Measurements from ENCODE around the gene ANGEL1. TPM values are rescaled to one million over a fixed set of nuclear protein-coding genes. Genes with fewer than 3 reads are reported as not detected.
A peak's percentile ranks its signal among the peaks of the same experiment; 100 is the strongest.

Gene ANGEL1
- total and polyA plus RNA-seq, 4 donors, result 15.0 to 38.1 (median 20.7) TPM

- H3K27me3 ChIP-seq (ENCODE audit: control insufficient read depth, insufficient read depth, low read length), result no peaks in the 10 kb centered on the region
- 83% methylated on average over 6 of the region's 10 CpGs for WGBS (ENCODE audit: insufficient coverage)
- H3K27ac ChIP-seq (ENCODE audit: low read depth, low read length), result peak overlapping the region; percentile 15
- peaks cover 92% of the 10 kb centered on the region for H3K36me3 ChIP-seq (ENCODE audit: control insufficient read depth, insufficient read depth, low read length)
- no peak for DNase-seq (ENCODE audit: low read depth in 4 of 6, low spot score in 6 of 6)
- no peak overlapping the region for H3K4me3 ChIP-seq (ENCODE audit: low read depth, low read length)
- peaks cover 82% of the 10 kb centered on the region for H3K4me1 ChIP-seq (ENCODE audit: control insufficient read depth, insufficient read depth, low read length)
- no peaks in the 10 kb centered on the region for H3K9me3 ChIP-seq (ENCODE audit: control insufficient read depth, insufficient read depth, low read length)
Measured at GRCh38 chr14:76776428-76777251, 36.0 kb downstream of the ANGEL1 start.

- H3K9me3 ChIP-seq (ENCODE audit: control insufficient read depth, insufficient read depth, low read length), result no peaks in the 10 kb centered on the region
- 94% methylated on average over 46 of the region's 54 CpGs for WGBS (ENCODE audit: insufficient coverage)
- H3K4me3 ChIP-seq (ENCODE audit: low read depth, low read length), result no peak overlapping the region
- H3K27me3 ChIP-seq (ENCODE audit: control insufficient read depth, insufficient read depth, low read length), result no peaks in the 10 kb centered on the region
- no peak for DNase-seq (ENCODE audit: low read depth in 4 of 6, low spot score in 6 of 6)
- no peak overlapping the region for H3K27ac ChIP-seq (ENCODE audit: low read depth, low read length)
- peaks cover 92% of the 10 kb centered on the region for H3K36me3 ChIP-seq (ENCODE audit: control insufficient read depth, insufficient read depth, low read length)
- peaks cover 82% of the 10 kb centered on the region for H3K4me1 ChIP-seq (ENCODE audit: control insufficient read depth, insufficient read depth, low read length)
Measured at GRCh38 chr14:76775695-76776427, 36.8 kb downstream of the ANGEL1 start.

- WGBS (ENCODE audit: insufficient coverage), result 86% methylated on average over 15 of the region's 22 CpGs
- Histone ChIP-seq H3K9me3 (ENCODE audit: control insufficient read depth, insufficient read depth, low read length) (no peaks in the 10 kb centered on the region), H3K4me3 (ENCODE audit: low read depth, low read length) (no peak overlapping the region), H3K36me3 (ENCODE audit: control insufficient read depth, insufficient read depth, low read length) (peaks cover 95% of the 10 kb centered on the region), H3K27me3 (ENCODE audit: control insufficient read depth, insufficient read depth, low read length) (no peaks in the 10 kb centered on the region), H3K4me1 (ENCODE audit: control insufficient read depth, insufficient read depth, low read length) (peaks cover 82% of the 10 kb centered on the region), H3K27ac (ENCODE audit: low read depth, low read length) (no peak overlapping the region)
- no peak for DNase-seq (ENCODE audit: low read depth in 4 of 6, low spot score in 6 of 6)
Measured at GRCh38 chr14:76774821-76775694, 37.6 kb downstream of the ANGEL1 start.

GRCh38 chr14:76773956-76774820 lies 38.5 kb downstream of the ANGEL1 start:
- no peak for DNase-seq (ENCODE audit: low read depth in 4 of 6, low spot score in 6 of 6)
- Histone ChIP-seq H3K9me3 (ENCODE audit: control insufficient read depth, insufficient read depth, low read length) (no peaks in the 10 kb centered on the region), H3K36me3 (ENCODE audit: control insufficient read depth, insufficient read depth, low read length) (peaks cover 94% of the 10 kb centered on the region), H3K4me3 (ENCODE audit: low read depth, low read length) (no peak overlapping the region), H3K4me1 (ENCODE audit: control insufficient read depth, insufficient read depth, low read length) (peaks cover 76% of the 10 kb centered on the region), H3K27ac (ENCODE audit: low read depth, low read length) (no peak overlapping the region), H3K27me3 (ENCODE audit: control insufficient read depth, insufficient read depth, low read length) (no peaks in the 10 kb centered on the region)
- WGBS (ENCODE audit: insufficient coverage), result 89% methylated on average over 13 of the region's 18 CpGs

- peaks cover 93% of the 10 kb centered on the region for H3K36me3 ChIP-seq (ENCODE audit: control insufficient read depth, insufficient read depth, low read length)
- WGBS (ENCODE audit: insufficient coverage), result 70% methylated on average over 5 of the region's 8 CpGs
- no peaks in the 10 kb centered on the region for H3K9me3 ChIP-seq (ENCODE audit: control insufficient read depth, insufficient read depth, low read length)
- H3K27ac ChIP-seq (ENCODE audit: low read depth, low read length), result peak overlapping the region; percentile 43
- H3K4me1 ChIP-seq (ENCODE audit: control insufficient read depth, insufficient read depth, low read length), result peaks cover 80% of the 10 kb centered on the region
- H3K4me3 ChIP-seq (ENCODE audit: low read depth, low read length), result no peak overlapping the region
- no peaks in the 10 kb centered on the region for H3K27me3 ChIP-seq (ENCODE audit: control insufficient read depth, insufficient read depth, low read length)
- DNase-seq (ENCODE audit: low read depth in 4 of 6, low spot score in 6 of 6), result no peak
Measured at GRCh38 chr14:76773188-76773885, 39.3 kb downstream of the ANGEL1 start.

- H3K9me3 ChIP-seq (ENCODE audit: control insufficient read depth, insufficient read depth, low read length), result no peaks in the 10 kb centered on the region
- H3K27ac ChIP-seq (ENCODE audit: low read depth, low read length), result peak overlapping the region; percentile 43
- H3K27me3 ChIP-seq (ENCODE audit: control insufficient read depth, insufficient read depth, low read length), result no peaks in the 10 kb centered on the region
- H3K4me3 ChIP-seq (ENCODE audit: low read depth, low read length), result no peak overlapping the region
- WGBS (ENCODE audit: insufficient coverage), result 73% methylated on average over 2 of the region's 13 CpGs
- peaks cover 92% of the 10 kb centered on the region for H3K36me3 ChIP-seq (ENCODE audit: control insufficient read depth, insufficient read depth, low read length)
- peaks cover 84% of the 10 kb centered on the region for H3K4me1 ChIP-seq (ENCODE audit: control insufficient read depth, insufficient read depth, low read length)
- no peak for DNase-seq (ENCODE audit: low read depth in 4 of 6, low spot score in 6 of 6)
Measured at GRCh38 chr14:76772300-76773187, 40.1 kb downstream of the ANGEL1 start.

GRCh38 chr14:76771437-76771980 lies 41.2 kb downstream of the ANGEL1 start:
- peaks cover 85% of the 10 kb centered on the region for H3K4me1 ChIP-seq (ENCODE audit: control insufficient read depth, insufficient read depth, low read length)
- WGBS (ENCODE audit: insufficient coverage), result 88% methylated on average over 6 of the region's 9 CpGs
- H3K4me3 ChIP-seq (ENCODE audit: low read depth, low read length), result no peak overlapping the region
- DNase-seq (ENCODE audit: low read depth in 4 of 6, low spot score in 6 of 6), result no peak
- no peak overlapping the region for H3K27ac ChIP-seq (ENCODE audit: low read depth, low read length)
- H3K27me3 ChIP-seq (ENCODE audit: control insufficient read depth, insufficient read depth, low read length), result no peaks in the 10 kb centered on the region
- no peaks in the 10 kb centered on the region for H3K9me3 ChIP-seq (ENCODE audit: control insufficient read depth, insufficient read depth, low read length)
- H3K36me3 ChIP-seq (ENCODE audit: control insufficient read depth, insufficient read depth, low read length), result peaks cover 82% of the 10 kb centered on the region

Measured in spinal cord (tissue), 10 donors.